Astrocyte of the cerebellum (primary cell): ENCODE results near the gene FSD1.
"Not testable (repeated sequence)": the region's sequence is repeated elsewhere in the genome, so short reads cannot be mapped to it uniquely, and the experiment has no call there.

Source experiments
- DNase-seq: peaks from one replicate; pipeline ENCODE4 v3.0.0-alpha.2; 2011; ENCODE audit warnings: low read depth
- H3K4me3 ChIP-seq: 2 replicates; pipeline ENCODE4 v1.5.1; 2011; ENCODE audit warnings: mild to moderate bottlenecking, low read depth, low read length, moderate library complexity
- CTCF ChIP-seq: IDR thresholded peaks from 2 replicates; pipeline ENCODE4 v1.5.1; 2012; ENCODE audit warnings: low read length, low read depth, moderate library complexity, mild to moderate bottlenecking; ENCODE audit errors: missing control alignments
- in situ Hi-C: cut with HindIII; loops from 2 replicates; pipeline ENCODE4 v1.10.0; 2017; ENCODE audit warnings: low sequenced_read_pairs

FSD1 gene

GRCh38 chr19:4284974-4285373 is 19.4 kb upstream of the FSD1 start:
- in situ Hi-C loops: no loop called here
- TF ChIP-seq CTCF: no peak
- no peak for DNase-seq
- no peak overlapping the region for H3K4me3 ChIP-seq

- H3K4me3 ChIP-seq, DNase-seq, in situ Hi-C loops: not testable (repeated sequence)
Observed at GRCh38 chr19:4286141-4286540, 18.3 kb upstream of the FSD1 start.

- H3K4me3 ChIP-seq: no peak overlapping the region
- in situ Hi-C loops: no loop called here
Observed at GRCh38 chr19:4288091-4288777, 16.2 kb upstream of the FSD1 start.

GRCh38 chr19:4291184-4291732 is 13.1 kb upstream of the FSD1 start:
- no peak for TF ChIP-seq CTCF
- H3K4me3 ChIP-seq: no peak overlapping the region
- DNase-seq: no peak
- in situ Hi-C loops: no loop called here

More at GRCh38 chr19:4288091-4288777, 16.2 kb upstream of the FSD1 start:
- TF ChIP-seq CTCF: no peak
- DNase-seq: no peak

- in situ Hi-C loops: no loop called here
- no peak for TF ChIP-seq CTCF
- no peak overlapping the region for H3K4me3 ChIP-seq
- no peak for DNase-seq
Observed at GRCh38 chr19:4292515-4292914, 11.9 kb upstream of the FSD1 start.

GRCh38 chr19:4294389-4294788 is 10.0 kb upstream of the FSD1 start:
- in situ Hi-C loops: no loop called here
- no peak for DNase-seq
- no peak for TF ChIP-seq CTCF
- H3K4me3 ChIP-seq: no peak overlapping the region

GRCh38 chr19:4295972-4296771 is 8.2 kb upstream of the FSD1 start:
- in situ Hi-C loops: no loop called here
- no peak for TF ChIP-seq CTCF
- DNase-seq: no peak
- no peak overlapping the region for H3K4me3 ChIP-seq
